Pulmonary artery endothelial cell (primary cell): Measurements from ENCODE around the gene MIGA2. TPM values are rescaled to one million over a fixed set of nuclear protein-coding genes. Genes with fewer than 3 reads are reported as not detected.

Experiments used
- DNase-seq: peaks from one replicate; pipeline ENCODE4 v3.0.0-alpha.2; 2011; ENCODE audit warnings: low read depth, low spot score
- total RNA-seq: library from RNA; depleted of rRNA; stranded (reverse); fragments of >200 nt; gene quantifications from 2 replicates; pipeline ENCODE4 v1.2.3, GENCODE V29; 2014

The MIGA2 gene
- total RNA-seq, 1 donor from 2014 or later: 23.4 TPM

DNA sequence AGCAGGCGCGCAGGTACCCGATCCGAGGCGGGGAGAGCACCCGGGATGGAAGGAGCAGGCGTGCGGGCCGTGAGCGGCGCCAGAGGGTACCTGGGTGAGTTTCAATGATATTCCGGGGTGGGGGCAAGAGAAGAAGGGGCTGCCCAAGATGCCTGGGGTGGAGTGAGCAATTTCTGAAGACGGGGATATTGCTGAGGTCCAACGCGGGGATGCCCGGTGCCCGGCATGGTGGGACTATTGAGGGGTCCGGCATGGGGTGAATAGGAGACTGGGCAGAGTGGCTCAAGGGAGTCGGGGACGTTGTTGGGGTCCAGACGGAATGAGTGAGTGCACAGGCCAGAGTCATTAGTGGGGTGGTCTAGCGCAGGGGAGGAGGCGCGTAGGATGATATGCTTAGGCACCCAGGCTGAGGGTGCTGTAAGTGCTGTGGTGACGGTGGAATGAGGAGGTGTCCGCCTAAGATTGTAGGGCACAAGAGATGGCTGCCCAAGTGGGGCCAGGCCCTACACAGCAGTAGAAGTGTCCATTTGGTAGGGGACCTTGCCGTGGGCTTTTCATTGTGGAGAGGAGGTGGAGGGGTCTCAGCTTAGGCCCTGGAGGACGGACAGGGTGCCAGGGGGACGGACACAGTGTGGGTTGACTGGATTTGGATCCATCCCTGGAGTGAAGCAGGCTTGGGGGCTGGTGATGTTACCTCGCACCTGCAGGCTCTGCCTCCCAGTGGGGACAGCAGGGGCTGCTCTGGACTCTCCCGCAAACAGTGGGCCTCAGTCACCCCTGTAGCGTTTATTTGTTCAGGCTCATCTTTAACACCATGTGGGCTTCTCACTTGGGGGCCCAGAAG lies 719 bp downstream of the MIGA2 start:
- no peak for DNase-seq

DNA sequence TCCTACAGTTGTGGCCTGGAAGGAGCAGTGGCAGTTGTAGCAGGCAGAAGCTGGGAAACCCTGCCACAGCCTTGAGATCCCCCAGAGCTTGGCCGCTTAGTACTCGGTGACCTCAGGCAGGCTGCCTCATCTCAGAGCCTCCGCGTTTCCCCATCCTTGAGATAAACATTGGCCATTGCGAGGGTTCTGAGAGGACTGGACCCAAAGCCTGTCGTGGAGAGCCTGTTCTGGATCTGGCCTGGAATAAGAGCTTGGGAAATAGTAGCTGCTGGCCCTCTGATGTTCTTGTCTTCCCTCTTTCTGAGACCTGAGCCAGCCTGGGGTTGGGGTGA lies 1.3 kb downstream of the MIGA2 start:
- DNase-seq: no peak

DNA sequence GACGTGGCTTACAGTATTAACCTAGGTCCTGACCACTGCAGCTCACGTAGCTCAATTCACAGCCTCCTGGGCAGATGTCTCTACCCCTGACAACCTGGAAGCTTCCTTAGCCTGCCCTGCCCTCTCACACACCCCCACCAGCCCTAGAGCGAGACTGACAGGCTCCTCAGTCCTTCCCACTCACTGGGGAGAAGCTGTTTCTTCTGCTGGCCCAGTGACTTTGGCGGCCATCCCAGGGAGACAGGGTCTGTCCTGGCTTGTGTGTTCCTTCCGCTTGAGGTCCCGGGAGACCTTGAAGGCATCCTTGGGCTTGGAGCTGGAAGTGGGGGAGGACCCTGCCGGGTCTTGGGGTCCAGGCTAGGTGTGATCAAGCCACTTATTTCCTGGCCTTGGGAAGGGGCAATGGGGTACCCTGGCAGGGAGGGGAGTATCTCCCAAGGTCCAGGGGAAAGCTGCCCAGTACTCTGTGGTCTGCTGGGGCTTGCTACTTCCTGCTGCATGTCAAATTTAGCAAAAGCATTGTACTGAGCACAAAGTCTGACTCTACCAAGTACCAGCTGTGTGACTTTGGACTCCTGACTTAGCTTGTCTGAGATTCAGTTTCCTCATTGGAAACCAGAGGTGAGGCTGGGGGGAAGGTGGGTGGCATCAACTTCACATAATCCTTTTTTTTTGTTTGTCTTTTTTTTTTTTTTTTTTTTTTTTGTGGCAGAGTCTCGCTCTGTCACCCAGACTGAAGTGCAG lies 1.9 kb downstream of the MIGA2 start:
- no peak for DNase-seq

DNA sequence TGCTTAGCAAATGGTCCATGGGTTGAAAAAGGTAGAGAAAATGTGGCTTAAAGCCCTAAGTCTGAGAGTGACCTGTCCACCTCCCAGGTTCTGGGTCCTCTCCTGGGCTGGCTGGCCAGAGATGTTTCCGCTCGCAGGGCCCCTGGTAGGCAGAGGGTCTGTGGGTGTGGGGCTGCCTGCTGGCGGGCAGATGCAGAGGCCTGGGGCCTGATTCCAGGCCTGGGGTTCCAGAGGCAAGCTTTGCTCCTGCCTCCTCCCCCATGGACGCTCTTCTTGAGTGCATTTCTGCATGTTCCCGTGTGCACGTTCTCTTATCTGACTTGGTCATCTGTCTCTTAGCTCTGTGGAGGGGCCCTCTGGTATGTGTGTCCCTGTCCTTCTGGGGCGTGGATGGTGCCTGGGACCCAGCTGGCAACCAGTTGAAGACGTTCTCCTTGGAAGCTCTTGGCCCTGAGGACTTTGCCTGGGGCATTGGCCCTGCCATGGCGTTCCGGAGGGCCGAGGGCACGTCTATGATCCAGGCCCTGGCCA lies 3.8 kb downstream of the MIGA2 start:
- DNase-seq: no peak

DNA sequence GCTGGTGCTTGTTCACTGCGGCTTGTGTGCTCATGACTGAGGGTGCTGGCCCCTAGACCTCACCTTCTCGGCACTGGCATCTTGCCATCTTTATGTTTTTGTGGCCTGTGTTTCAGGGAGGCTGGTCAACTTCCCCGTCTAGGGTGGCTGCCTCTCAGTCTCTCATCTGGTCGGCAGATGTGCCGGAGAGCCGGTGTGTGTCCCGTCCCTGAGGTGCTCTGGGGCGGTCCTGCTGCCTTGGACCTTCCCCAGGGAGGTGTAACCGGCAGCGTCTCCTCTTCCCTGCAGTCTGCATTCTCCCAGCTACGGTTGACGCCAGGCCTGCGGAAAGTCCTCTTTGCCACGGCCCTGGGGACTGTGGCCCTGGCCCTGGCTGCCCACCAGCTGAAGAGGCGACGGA lies 5.6 kb downstream of the MIGA2 start:
- no peak for DNase-seq

DNA sequence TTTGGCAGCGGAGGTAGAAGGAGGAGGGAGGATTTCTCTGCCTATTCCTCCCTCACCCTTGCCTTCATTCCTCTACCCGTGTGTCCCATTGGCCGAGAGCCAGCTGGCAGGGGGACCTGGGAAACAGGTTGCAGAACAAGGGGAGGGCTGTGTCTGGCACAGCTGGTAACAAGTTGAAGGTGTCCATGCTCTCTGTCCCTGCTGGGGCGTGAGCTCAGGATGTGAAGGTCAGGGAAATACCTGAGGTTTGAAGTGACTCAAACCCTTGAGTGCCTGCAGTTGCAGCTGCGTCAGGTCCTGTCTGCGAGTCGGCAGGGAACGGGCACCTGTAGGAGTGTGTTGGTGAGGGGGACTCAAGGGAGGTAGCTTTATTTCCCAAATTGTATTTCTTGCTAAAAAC lies 16.2 kb downstream of the MIGA2 start:
- no peak for DNase-seq

DNA sequence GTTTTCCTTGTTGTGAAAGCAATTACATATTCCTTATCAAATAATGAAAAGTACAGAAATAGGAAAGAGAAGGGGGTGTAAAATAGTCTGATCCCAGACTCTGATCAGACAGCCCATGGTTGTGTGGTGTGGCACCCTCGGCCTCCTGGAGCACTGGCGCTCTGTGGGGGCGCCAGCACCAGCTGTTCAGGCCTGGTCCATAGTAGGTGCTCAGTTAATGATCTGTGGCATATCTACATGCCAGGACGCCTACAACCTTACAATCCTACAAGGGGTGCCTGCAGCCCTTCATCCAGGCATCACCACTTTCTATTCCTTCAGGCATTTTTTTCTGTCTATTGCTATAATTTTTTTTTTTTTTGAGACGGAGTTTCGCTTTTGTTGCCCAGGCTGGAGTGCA lies 16.6 kb downstream of the MIGA2 start:
- no peak for DNase-seq

DNA sequence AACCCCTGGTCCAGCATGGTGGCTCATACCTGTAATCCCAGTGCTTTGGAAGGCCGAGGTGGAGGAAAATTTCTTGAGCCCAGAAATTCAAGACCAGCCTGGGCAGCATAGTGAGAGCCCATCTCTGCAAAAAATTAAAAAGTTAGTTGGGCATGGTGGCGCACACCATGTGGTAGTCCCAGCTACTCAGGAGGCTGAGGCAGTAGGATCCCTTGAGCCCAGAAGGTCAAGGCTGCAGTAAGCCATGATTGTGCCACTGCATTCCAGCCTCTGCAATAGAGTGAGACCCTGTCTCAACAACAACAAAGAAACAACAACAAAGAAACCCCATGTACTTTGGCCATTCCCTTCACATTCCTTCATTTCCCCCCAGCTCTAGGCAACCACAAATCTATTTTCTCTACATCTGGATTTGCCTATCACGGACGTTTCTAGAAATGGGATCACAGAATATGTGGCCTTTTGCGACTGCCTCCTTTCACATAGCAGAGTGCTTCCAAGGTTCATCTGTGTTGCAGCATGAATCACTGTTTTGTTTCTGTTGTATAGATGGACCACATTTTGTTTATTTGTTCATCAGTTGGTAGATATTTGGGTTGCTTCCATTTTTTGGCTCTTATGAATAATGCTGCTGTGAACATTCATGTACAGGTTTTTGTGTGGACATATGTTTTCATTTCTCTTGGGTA lies 17.9 kb downstream of the MIGA2 start:
- no peak for DNase-seq

DNA sequence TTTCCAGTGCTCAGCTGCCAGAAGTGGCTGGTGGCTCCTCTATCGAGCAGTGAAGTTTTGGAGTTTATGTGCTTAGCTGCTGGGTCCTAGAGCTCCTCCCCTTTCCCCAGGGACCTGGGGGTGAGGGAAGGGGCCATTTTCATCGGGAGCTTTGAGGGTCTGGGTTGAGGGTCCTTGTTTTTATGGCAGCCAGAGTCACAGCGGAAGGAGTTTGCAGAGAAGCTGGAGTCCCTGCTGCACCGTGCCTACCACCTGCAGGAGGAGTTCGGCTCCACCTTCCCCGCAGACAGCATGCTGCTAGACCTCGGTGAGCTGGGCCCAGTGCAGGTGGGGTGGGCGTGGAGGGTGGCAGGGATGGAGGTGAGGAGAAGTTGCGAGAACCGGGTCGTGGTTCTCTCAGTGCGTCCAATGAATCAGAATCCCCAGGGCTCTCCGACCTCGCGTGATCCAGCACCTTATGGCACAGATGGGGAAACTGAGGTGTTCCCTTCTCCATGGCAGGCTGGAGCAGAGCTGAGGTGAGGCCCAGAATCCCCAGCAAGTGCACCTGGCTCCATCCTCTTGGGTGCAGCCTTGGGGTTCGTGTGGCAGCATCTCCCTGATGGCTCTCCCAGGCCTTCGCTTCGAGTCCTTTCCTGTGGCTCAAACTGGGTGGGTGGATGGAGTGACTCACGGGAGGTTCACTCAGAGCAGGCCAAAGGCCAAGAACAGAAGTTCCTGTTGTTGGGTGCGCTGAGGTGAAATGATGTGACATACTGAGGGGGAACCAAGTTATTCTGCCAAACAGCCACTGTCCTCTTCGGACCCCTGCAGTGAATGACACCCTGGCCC lies 22.8 kb downstream of the MIGA2 start:
- DNase-seq: no peak

DNA sequence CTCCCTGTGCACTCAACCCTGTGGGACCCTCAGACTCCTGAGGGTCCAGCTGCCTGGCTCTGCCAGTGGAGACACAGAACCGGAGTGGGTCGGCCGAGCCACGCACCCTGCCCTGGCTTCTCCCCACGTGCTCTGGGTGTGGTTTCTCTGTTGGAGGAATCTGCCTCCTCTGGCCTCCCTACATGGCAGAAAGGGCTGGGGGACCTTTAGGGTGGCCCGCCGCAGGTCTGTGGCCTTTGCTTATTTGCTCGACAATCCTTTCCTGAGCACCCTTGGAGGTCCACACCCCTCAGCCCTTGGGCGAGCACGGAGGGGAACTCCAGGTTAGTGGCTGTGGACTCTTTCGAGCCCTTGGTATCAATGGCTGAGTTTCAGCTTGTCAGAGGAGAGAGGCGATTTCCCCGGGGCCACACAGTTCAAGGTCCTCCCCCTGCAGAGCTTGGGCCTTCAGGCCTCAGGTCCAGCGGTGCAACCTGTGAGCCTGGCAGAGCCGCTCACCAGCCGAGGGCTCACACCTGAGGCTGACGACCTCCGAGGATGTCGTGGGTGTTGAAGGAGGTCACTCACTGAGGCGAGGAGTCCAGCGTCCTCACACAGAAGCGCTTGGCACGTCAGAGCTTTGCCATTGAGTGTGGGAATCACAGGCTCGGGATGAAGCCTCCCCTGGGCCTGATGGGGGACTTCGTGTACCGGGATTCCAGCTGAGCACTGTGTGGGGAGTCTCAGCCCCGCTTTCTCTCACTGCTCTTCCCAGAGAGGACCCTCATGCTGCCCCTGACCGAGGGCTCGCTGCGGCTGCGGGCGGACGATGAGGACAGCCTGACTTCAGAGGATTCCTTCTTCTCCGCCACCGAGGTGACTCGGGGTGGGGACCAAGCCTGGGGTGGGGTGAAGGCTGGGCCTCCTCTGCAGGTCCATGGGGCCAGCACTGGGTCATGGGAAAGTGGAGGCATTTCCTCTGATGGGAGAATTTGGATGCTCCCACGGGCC lies 23.7 kb downstream of the MIGA2 start:
- no peak for DNase-seq

DNA sequence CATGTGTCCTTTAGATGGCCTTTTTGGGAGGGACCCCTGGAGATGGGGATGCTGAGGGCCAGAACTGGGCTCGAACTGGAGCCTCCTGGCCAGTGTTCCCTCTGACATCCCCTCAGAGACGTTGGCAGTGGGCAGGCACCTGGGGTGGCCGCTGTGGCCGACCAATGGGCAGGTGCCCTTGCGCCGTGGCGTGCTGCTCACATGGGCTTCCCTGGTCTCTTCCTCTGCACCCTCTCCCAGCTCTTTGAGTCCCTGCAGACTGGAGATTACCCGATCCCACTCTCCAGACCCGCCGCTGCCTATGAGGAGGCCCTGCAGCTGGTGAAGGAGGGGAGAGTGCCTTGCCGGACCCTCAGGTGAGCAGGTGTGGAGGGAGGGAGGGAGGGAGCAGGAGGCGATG lies 24.6 kb downstream of the MIGA2 start:
- no peak for DNase-seq

DNA sequence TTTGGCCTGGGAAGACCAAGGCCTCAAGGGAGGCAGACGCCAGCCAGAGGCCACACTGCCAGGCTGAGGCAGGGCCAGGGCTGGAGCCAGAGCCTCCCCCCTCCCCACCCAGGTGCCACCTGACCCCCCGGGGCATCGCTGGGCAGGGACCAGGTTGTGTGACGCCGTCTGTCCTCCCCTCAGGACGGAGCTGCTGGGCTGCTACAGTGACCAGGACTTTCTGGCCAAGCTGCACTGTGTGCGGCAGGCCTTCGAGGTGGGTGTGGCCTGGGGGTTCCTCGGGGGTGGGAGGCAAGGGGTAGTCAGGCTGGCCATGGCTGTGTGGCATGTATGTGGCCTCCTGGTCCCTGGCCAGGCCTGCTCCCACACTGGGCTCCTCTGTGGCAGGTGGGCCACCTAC lies 26.6 kb downstream of the MIGA2 start:
- no peak for DNase-seq

DNA sequence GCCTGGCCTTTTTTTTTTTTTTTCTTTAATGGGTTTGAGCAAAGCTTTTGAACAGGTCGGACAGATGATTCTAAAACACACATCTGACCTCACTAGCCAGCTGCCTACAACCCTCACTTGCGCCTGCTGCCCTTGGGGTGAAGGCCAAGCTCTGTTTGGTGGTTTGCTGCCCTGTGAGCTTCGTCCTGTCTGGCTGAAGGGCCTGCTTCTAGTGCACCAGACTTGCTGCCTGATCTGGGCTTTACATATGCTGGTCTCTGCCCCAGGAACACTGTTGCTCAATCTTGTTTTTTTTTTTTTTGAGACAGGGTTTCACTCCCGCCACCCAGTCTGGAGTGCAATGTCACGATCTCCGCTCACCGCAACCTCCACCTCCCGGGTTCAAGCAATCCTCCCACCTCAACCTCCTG lies 28.1 kb downstream of the MIGA2 start:
- no peak for DNase-seq

DNA sequence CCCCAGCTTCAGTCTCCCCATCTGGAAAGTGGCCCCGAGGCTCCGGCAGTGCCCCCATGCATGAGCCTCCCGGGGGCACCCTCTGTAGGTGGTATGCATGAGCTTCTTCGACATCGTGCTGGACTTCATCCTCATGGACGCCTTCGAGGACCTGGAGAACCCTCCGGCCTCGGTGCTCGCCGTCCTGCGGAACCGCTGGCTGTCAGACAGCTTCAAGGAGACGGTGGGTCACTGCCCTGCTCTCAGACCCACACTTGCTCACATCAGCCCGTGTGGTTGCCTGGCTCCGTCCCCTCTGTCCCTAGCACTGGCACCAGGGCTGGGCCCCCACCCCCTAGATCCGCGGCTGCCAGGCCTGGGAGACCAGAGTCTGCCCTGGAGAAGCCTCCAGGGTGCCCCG lies 31.7 kb downstream of the MIGA2 start:
- DNase-seq: no peak

DNA sequence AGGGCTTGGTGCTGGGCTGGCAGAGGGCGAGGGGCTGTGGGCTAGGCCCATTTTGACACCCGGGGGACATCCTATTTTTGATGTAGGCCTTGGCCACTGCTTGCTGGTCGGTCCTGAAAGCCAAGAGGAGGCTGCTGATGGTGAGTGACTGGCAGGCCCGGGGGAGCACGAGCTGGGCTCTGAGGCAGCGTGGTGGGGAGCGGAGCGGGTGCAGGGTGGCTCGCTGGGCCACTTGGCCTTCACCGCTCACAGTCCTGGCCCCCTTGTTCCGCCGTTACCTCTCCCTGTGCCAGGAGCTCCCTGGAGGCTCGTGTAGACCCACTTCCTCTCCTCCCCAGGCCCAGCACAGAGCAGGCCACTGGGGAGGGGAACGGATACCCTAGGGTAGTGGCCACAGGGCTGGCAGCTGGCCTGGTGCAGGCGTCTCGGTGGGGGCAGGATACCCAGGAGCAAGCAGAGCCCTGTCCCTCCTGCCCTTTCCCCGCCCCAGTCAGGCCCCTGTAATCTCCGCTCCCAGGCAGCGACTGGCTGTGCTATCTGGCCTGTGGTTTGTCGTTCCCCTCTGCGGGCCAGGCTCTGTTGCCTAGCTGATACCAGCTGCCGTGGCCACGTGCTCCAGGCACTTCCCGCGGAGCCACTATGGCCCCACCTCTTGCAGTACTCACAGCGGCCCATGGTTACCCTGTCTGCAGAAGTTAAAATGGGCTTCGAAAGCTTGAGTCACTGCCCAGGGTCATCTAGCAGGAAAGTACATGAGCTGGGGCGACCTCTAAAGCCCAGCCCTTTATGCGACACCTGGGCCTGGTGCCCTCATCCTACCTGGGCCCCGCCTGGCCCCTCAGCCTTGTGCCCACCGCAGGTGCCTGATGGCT lies 32.8 kb downstream of the MIGA2 start:
- DNase-seq: no peak

DNA sequence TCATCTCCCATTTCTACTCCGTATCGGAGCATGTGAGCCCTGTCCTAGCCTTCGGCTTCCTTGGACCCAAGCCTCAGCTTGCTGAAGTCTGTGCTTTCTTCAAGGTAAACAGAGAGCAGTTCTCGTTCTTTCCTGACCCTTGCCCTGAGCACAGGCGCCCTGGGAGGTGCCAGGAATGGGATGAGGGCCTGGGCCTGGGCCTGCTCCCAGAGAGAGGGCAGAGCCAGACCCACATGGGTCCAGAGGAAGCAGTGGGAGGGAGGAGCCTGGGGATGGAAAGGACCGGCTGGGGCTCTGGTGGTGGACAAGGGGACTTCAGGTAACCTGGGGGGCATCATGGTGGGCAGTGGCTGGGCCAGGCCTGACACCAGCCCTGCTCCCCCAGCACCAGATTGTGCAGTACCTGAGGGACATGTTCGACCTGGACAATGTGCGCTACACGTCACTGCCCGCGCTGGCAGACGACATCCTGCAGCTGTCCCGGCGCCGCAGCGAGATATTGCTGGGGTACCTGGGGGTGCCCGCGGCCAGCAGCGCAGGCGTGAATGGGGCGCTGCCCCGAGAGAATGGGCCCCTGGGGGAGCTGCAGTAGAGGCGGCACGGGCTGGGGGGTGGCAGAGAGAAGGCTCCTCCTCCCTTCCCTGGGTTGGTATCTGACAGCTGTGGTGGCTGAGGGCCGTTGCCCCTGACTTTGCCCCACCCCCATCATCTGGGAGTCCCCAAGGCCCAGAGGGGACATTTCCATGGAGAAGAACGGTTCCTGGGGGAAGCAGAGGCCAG lies 33.6 kb downstream of the MIGA2 start:
- no peak for DNase-seq

DNA sequence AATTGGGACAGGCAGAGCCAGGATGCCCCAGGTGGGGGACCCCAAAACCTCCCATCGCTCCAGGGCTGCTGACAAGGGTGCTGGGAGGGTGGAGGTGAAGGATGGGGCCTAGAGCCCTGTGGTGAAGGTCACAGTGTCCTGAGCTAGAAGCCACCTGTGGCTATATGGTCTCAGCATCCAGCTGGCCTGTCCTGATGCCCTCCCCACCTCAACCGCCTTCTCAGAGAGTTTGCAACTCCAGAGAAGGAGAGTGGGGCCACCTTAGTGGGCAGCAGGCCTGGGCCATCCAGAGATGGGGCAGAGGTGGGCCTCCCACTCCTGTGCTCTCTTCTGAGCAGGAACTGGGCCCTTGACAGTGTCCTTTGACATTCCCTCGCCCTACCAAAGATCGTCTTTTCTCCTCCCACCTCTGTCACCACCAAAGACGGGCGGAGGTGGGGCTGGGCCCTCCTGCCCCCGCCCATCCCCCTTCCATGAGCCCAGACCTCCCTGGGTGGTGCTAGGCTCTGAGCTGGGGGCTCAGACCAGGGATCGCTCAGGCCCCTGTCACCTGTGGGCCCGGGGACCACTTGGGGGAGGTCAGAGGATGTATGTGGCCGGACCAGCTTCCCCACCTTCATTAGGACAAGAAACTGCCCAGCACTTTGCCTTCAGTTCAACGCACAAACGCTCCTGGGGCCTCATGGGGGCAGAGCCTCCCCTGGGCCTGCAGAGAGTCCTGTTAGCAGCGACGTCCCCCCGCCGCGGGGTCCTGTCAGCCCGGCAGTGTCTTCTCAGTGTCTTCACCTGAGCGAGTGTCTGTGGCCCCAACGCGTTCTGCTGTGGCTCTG lies 34.5 kb downstream of the MIGA2 start:
- no peak for DNase-seq
